PC-3 (cell line): ENCODE results near the gene HRH2. TPM values are rescaled to one million over a fixed set of nuclear protein-coding genes. Genes with fewer than 3 reads are reported as not detected.

Experiments used
- ATAC-seq: fragments of 200-7000 bp; cut with Tn5 transposase; 2 replicates; pipeline ENCODE4 v1.9.1; 2020; ENCODE audit warnings: mild to moderate bottlenecking, moderate library complexity
- BruUV-seq: library from RNA; stranded (reverse); fragments of 400-500 nt; replicated peaks from 2 replicates; lab custom pipeline; 2021; lab: Mats Ljungman, UMichigan
- CTCF ChIA-PET: fragments of 300-600 bp; sonication (Branson Sonifier 250); formaldehyde crosslinking; loops from one replicate; lab custom pipeline; 2022; ENCODE audit warnings: antibody characterized with exemption; lab: Charles Lee
- POLR2A ChIA-PET: fragments of 300-600 bp; sonication (Branson Sonifier 250); formaldehyde crosslinking; loops from one replicate; lab custom pipeline; 2022; ENCODE audit warnings: antibody characterized with exemption; ENCODE audit not compliant: unreplicated experiment; lab: Charles Lee
- DNase-seq: peaks from one replicate; pipeline ENCODE4 v3.0.0-alpha.2; 2015
- H2AFZ ChIP-seq: fragments of 300-600 bp; sonication (generic); 2 replicates; pipeline ENCODE4 v1.6.0; 2016; ENCODE audit warnings: antibody characterized with exemption, low read length
- H3F3A ChIP-seq: fragments of 300-600 bp; sonication (generic); one replicate; pipeline ENCODE4 v1.6.0; 2017; ENCODE audit warnings: antibody characterized with exemption, low read length, control low read depth, mild to moderate bottlenecking; ENCODE audit not compliant: unreplicated experiment
- H3K27ac ChIP-seq: fragments of 300-600 bp; sonication (generic); 2 replicates; pipeline ENCODE4 v1.5.1; 2016; ENCODE audit warnings: mild to moderate bottlenecking, low read length
- H3K27me3 ChIP-seq: fragments of 300-600 bp; sonication (generic); 2 replicates; pipeline ENCODE4 v1.6.1; 2016; ENCODE audit warnings: low read length, mixed read lengths
- H3K36me3 ChIP-seq: fragments of 300-600 bp; sonication (generic); 2 replicates; pipeline ENCODE4 v1.6.1; 2016; ENCODE audit warnings: low read depth, mixed run types, low read length, mixed read lengths
- H3K4me1 ChIP-seq: fragments of 300-600 bp; sonication (generic); 2 replicates; pipeline ENCODE4 v1.5.1; 2016; ENCODE audit warnings: low read length; ENCODE audit not compliant: insufficient read depth
- H3K4me2 ChIP-seq: fragments of 300-600 bp; sonication (generic); 2 replicates; pipeline ENCODE4 v1.6.0; 2016; ENCODE audit warnings: low read length
- H3K4me3 ChIP-seq: fragments of 300-600 bp; sonication (generic); 2 replicates; pipeline ENCODE4 v1.5.1; 2016; ENCODE audit warnings: mild to moderate bottlenecking, low read length, mixed read lengths
- H3K79me2 ChIP-seq: fragments of 300-600 bp; sonication (generic); 2 replicates; pipeline ENCODE4 v1.6.1; 2017; ENCODE audit warnings: low read length, mixed read lengths
- H3K9ac ChIP-seq: fragments of 300-600 bp; sonication (generic); 2 replicates; pipeline ENCODE4 v1.6.0; 2016; ENCODE audit warnings: mild to moderate bottlenecking, low read length
- H3K9me2 ChIP-seq: fragments of 300-600 bp; sonication (generic); replicated peaks from 2 replicates; pipeline ENCODE4 v1.6.1; 2016; ENCODE audit warnings: mixed run types, low read length, mixed read lengths
- H3K9me3 ChIP-seq: fragments of 300-600 bp; sonication (generic); 2 replicates; pipeline ENCODE4 v1.6.1; 2016; ENCODE audit warnings: low read length, mixed read lengths
- H4K20me1 ChIP-seq: fragments of 300-600 bp; sonication (generic); 2 replicates; pipeline ENCODE4 v1.6.1; 2016; ENCODE audit warnings: low read length, mixed read lengths
- EZH2 ChIP-seq: fragments of 300-600 bp; sonication (generic); IDR thresholded peaks from one replicate; pipeline ENCODE4 v1.6.1; 2017; ENCODE audit warnings: antibody characterized with exemption, mild to moderate bottlenecking, low read length; ENCODE audit not compliant: unreplicated experiment
- EZH2phosphoT487 ChIP-seq: fragments of 300-600 bp; sonication (generic); IDR thresholded peaks from 2 replicates; pipeline ENCODE4 v1.6.1; 2018; ENCODE audit warnings: mild to moderate bottlenecking, antibody characterized with exemption, low read length, borderline replicate concordance
- intact Hi-C: fragments of 100-400 bp; cut with micrococcal nuclease; formaldehyde crosslinking; loops from 2 replicates; pipeline ENCODE4 v1.9.0; 2023
- total RNA-seq: library from RNA; depleted of rRNA; stranded (reverse); fragments of >200 nt; gene quantifications from 2 replicates; pipeline ENCODE4 v1.2.3, GENCODE V29; 2014
- TF ChIP-seq, protein P1 (sequence below): fragments of 300-600 bp; sonication (generic); conservative IDR thresholded peaks from 2 replicates; pipeline ENCODE4 v1.5.1; 2017; ENCODE audit warnings: antibody characterized with exemption, low read depth, mild to moderate bottlenecking, low read length

The HRH2 gene
- total RNA-seq, 1 experiment from 2014 or later, result not detected

DNA sequence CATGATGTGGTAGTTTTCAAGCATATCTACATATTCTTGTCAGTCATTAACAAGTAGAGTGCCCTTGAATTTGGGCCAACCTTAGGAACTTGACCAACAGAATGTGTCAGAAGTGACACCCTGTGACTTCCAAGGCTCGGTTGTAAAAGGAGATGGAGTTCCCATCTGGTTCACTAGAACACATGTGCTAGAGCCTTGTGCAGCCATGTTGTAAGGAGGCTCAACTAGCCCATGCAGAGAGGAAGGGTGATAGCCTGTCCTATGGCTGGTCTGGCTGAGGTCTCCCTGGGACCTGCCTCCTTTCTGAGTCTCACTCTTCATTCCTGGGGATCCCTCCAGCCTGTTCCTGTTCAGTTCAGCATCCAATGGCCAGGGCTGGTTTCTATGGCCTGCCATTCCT lies 28.1 kb upstream of the HRH2 start:
- no peak overlapping the region for H2AFZ ChIP-seq
- BruUV-seq, result no TSS peak
- H3K36me3 ChIP-seq, result no peaks in the 10 kb centered on the region
- intact Hi-C loops, result no loop called here
- DNase-seq, result no peak
- H3K27ac ChIP-seq, result no peak overlapping the region
- no peaks in the 10 kb centered on the region for H3F3A ChIP-seq
- ATAC-seq, result no peak
- H3K4me1 ChIP-seq, result no peaks in the 10 kb centered on the region
- H3K79me2 ChIP-seq, result no peaks in the 10 kb centered on the region
- no peaks in the 10 kb centered on the region for H3K9me3 ChIP-seq
- no peaks in the 10 kb centered on the region for H3K9me2 ChIP-seq
- CTCF ChIA-PET, result no interaction called here
- no peak overlapping the region for H3K4me3 ChIP-seq
- H3K27me3 ChIP-seq, result peaks cover 45% of the 10 kb centered on the region
- TF ChIP-seq EZH2phosphoT487 (no peak), EZH2 (no peak)
- TF ChIP-seq, protein P1, sequence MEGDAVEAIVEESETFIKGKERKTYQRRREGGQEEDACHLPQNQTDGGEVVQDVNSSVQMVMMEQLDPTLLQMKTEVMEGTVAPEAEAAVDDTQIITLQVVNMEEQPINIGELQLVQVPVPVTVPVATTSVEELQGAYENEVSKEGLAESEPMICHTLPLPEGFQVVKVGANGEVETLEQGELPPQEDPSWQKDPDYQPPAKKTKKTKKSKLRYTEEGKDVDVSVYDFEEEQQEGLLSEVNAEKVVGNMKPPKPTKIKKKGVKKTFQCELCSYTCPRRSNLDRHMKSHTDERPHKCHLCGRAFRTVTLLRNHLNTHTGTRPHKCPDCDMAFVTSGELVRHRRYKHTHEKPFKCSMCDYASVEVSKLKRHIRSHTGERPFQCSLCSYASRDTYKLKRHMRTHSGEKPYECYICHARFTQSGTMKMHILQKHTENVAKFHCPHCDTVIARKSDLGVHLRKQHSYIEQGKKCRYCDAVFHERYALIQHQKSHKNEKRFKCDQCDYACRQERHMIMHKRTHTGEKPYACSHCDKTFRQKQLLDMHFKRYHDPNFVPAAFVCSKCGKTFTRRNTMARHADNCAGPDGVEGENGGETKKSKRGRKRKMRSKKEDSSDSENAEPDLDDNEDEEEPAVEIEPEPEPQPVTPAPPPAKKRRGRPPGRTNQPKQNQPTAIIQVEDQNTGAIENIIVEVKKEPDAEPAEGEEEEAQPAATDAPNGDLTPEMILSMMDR, result no peak
- no peak overlapping the region for H3K4me2 ChIP-seq
- H3K9ac ChIP-seq, result no peak overlapping the region
- no peaks in the 10 kb centered on the region for H4K20me1 ChIP-seq
- POLR2A ChIA-PET, result no interaction called here

DNA sequence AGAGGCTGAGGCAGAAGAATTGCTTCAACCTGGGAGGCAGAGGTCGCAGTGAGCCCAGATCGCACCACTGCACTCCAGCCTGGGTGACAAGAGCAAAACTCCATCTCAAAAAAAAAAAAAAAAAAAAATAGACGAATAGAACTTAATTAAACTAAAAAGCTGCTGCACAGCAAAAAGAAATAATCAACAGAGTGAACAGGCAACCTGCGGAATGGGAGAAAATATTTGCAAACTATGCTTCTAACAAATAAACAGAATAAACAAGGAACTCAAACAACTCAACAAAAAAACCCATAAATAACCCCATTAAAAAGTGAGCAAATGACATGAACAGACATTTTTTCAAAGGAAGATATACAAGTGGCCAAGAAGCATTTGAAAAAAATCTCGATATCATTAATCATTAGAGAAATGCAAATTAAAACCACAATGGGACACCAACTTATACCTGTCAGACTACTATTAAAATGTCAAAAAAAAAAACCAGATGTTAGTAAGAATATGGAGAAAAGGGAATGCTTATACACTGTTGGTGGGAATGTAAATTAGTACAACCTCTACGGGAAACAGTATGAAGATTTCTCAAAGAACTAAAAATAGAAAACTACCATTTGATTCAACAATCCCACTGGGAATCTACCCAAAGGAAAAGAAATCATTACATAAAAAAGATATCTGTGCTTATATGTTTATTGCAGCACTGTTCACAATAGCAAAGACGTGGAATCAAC lies 21.9 kb upstream of the HRH2 start:
- H3K36me3 ChIP-seq, result no peaks in the 10 kb centered on the region
- ATAC-seq, result no peak
- TF ChIP-seq EZH2phosphoT487 (no peak), EZH2 (no peak)
- TF ChIP-seq, protein P1, result no peak
- H3K9ac ChIP-seq, result no peak overlapping the region
- ChIA-PET CTCF (no interaction called here), POLR2A (interaction anchor here (0.6 kb wide), 1 partner anchor 1524 kb away, joined by 5 read pairs; no protein-coding TSS in a partner anchor)
- H3K9me3 ChIP-seq, result no peaks in the 10 kb centered on the region
- BruUV-seq, result no TSS peak
- no peaks in the 10 kb centered on the region for H3F3A ChIP-seq
- H3K79me2 ChIP-seq, result no peaks in the 10 kb centered on the region
- intact Hi-C loops, result no loop called here
- H3K4me2 ChIP-seq, result no peak overlapping the region
- H3K4me3 ChIP-seq, result no peak overlapping the region
- H3K27me3 ChIP-seq, result peaks cover 63% of the 10 kb centered on the region
- H3K4me1 ChIP-seq, result no peaks in the 10 kb centered on the region
- H3K27ac ChIP-seq, result no peak overlapping the region
- no peaks in the 10 kb centered on the region for H3K9me2 ChIP-seq
- no peak for DNase-seq
- H2AFZ ChIP-seq, result no peak overlapping the region
- no peaks in the 10 kb centered on the region for H4K20me1 ChIP-seq

DNA sequence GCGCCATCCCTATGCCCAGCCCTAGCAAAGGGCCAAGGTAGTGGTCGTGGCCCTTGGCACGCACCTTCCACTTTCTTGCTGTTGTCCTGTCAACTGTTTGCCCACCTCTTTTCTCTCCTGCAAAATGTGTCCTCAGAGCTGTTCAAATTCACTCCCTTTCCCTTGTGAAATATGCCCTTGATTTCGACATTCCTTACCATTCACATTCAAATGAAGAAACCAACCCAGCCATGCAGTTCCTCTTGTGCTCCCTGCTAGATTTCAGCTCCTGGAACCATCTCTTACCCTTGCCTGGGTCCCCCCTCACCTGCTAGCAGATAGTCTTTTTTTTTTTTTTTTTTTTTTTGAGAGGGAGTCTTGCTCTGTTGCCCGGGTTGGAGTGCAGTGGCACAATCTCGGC lies 19.6 kb upstream of the HRH2 start:
- no peak overlapping the region for H3K4me2 ChIP-seq
- H3F3A ChIP-seq, result no peaks in the 10 kb centered on the region
- no peaks in the 10 kb centered on the region for H3K9me2 ChIP-seq
- H3K27me3 ChIP-seq, result peaks cover 54% of the 10 kb centered on the region
- ChIA-PET CTCF (no interaction called here), POLR2A (no interaction called here)
- DNase-seq (no peak), ATAC-seq (no peak)
- intact Hi-C loops, result no loop called here
- no peaks in the 10 kb centered on the region for H3K79me2 ChIP-seq
- H3K9ac ChIP-seq, result no peak overlapping the region
- TF ChIP-seq, protein P1, result no peak
- no peak for TF ChIP-seq EZH2
- no peak for TF ChIP-seq EZH2phosphoT487
- H3K4me3 ChIP-seq, result no peak overlapping the region
- H3K4me1 ChIP-seq, result no peaks in the 10 kb centered on the region
- no peaks in the 10 kb centered on the region for H4K20me1 ChIP-seq
- no peak overlapping the region for H2AFZ ChIP-seq
- no peaks in the 10 kb centered on the region for H3K9me3 ChIP-seq
- H3K27ac ChIP-seq, result no peak overlapping the region
- BruUV-seq, result no TSS peak
- H3K36me3 ChIP-seq, result no peaks in the 10 kb centered on the region
